Activated CD8-positive, alpha-beta memory T cell treated with anti-CD3 and anti-CD28 coated beads for 36 hours (primary cell): ENCODE data around the gene DCAF15. TPM values are rescaled to one million over a fixed set of nuclear protein-coding genes. Genes with fewer than 3 reads are reported as not detected.
"Not testable (repeated sequence)": the region's sequence is repeated elsewhere in the genome, so short reads cannot be mapped to it uniquely, and the experiment has no call there.

Source experiments
- CTCF ChIA-PET: fragments of 350-600 bp; sonication (Branson Sonifier 250); formaldehyde crosslinking; loops from one replicate; lab custom pipeline; 2021; ENCODE audit warnings: antibody characterized with exemption; lab: Charles Lee
- POLR2A ChIA-PET: fragments of 350-600 bp; sonication (Branson Sonifier 250); formaldehyde crosslinking; loops from one replicate; lab custom pipeline; 2021; ENCODE audit warnings: antibody characterized with exemption; lab: Charles Lee
- total RNA-seq, 2 experiments: library from RNA; stranded (reverse); gene quantifications; one replicate each; pipeline ENCODE4 v1.2.3, GENCODE V29; 2021

The DCAF15 gene
- total RNA-seq = 10 to 100 TPM; 59.9 to 65.3 TPM

DNA sequence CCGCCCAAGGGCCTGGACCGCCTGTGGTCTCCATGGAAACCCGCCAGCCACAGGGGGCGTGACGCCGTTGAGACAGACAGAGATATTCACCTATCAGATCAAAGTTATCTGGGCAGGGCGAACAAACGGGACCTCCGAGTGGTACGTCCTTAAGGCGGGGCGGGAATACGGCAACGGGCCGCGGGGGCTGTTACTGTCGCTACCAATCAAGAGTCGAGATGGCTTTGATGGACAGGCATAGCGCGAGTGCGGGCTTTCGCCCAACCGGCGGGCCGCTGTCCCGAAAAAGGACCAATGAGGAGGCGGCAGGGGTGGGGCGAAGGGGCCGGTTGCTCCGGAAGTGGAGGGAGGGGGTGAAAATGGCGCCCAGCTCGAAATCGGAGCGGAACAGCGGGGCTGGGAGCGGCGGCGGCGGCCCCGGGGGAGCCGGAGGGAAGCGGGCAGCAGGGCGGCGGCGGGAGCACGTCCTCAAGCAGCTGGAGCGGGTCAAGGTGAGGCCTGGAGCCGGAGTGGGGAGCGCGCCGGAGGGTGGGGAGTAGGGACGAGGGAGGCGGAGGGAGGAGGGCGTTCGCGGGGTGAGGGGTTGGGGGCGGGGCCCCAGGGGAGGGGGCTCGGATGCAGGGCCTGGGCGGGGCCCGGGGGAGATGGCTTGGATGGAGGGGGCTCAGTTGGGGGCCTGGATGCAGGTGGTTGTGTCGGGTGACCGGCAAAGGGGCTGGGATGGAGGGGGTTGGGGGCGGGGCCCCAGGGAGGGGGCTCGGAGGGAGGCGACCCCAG, at the start of gene DCAF15:
Gene DCAF15, plus strand, starts transcription at position 356 of the 777 bp plus-strand sequence. Its CDS starts 4 bp downstream, at position 360.
- ChIA-PET POLR2A (interaction anchor here (0.6 to 2.1 kb wide), 5 partner anchors 27 to 147 kb away, joined by 4 to 8 read pairs (median 8); partner anchors contain the start of gene RFX1), CTCF (interaction anchor here (0.5 to 2.0 kb wide), 9 partner anchors 13 to 144 kb away, joined by 3 to 5 read pairs (median 3); partner anchors contain the start of gene MISP3)

- CTCF ChIA-PET = interaction anchor here (0.7 to 2.3 kb wide), 12 partner anchors 16 to 169 kb away, joined by 3 to 9 read pairs (median 4); partner anchors contain the start of genes MISP3 and RFX1
- POLR2A ChIA-PET = no interaction called here
These were observed 49.2 kb upstream of the DCAF15 start for GRCh38 chr19:13902993-13903555.

DNA sequence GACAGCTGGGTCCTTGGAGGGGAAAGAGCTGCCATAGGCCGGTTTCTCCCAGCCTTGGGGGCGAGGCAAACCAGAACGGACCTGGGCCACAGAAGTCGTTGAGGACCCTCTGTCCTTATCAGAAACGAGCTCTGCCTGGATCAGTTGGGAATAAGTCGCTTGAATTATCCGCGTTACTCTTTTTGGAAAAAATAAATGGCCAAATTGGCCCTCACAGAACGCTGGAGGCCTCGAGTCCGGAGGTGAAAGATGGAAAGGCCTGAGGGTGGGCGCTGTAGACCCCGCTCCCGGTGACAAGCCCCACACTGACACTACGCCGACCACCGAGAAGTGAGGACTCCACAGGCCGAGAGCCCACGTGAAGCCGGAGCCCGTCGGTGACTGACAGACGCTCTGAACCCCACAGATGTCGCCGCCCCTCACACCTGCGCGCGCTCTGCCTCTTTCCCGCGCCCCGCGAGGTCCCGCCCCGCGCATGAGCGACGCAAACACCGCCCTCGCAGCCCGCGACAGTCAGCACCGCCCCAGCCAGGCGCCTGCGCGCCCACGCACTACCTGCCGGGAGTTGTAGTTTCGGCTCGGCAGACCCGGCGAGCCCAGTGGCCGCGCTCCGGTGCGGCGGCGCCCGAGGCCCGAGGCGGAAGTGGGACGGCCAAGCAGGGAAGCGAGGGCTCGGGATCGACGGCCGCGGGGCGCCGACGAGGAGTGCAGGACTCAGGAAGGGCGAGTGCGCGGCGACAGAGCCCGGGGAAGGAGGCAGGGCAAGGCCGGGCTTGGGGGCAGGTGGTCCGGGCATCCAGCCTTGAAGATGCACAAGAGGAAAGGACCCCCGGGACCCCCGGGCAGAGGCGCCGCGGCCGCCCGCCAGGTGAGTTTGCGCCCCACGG, 46.4 kb upstream of the DCAF15 start, which contains the start of the genes BRME1 and CC2D1A:
Gene BRME1, minus strand, starts transcription at position 484 of the 887 bp plus-strand sequence. CDS start 1,225 bp downstream, outside the sequence.
Gene CC2D1A, plus strand, starts transcription at position 568 of the 887 bp plus-strand sequence. Its CDS starts 241 bp downstream, at position 809.
- ChIA-PET CTCF (interaction anchor here (0.7 to 1.4 kb wide), 4 partner anchors 15 to 25 kb away, joined by 3 to 4 read pairs (median 3); no protein-coding TSS in a partner anchor), POLR2A (interaction anchor here (0.7 to 1.2 kb wide), 2 partner anchors 126 kb away, joined by 3 to 4 read pairs; partner anchors contain the start of gene IL27RA)

DNA sequence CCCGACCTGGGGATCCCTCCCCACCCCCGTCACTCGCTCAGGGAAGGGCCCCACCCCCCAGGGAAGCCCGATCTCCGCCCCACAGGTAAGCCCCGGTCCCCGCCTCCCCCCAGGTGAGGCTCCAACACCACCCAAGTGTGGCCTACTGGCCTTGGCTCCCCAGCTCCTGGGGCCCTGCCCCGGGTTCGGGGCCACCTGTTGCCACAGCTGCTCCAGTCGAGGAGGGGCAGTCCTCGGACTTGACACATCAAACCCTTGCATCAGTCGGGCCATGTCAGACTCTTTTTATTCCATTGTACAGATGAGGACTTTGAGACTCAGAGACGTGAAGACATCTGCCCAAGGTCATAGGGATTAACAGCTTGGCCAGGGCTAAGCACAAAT, 45.8 kb upstream of the DCAF15 start:
- CTCF ChIA-PET = interaction anchor here (0.8 to 1.4 kb wide), 4 partner anchors 15 to 167 kb away, joined by 3 read pairs; no protein-coding TSS in a partner anchor
- POLR2A ChIA-PET = interaction anchor here (1.0 to 1.2 kb wide), 2 partner anchors 41 to 125 kb away, joined by 3 to 4 read pairs; partner anchors contain the start of gene IL27RA

- CTCF ChIA-PET = interaction anchor here (0.8 to 1.4 kb wide), 3 partner anchors 14 to 167 kb away, joined by 3 read pairs; no protein-coding TSS in a partner anchor
- POLR2A ChIA-PET = interaction anchor here (0.6 to 1.2 kb wide), 3 partner anchors 41 to 480 kb away, joined by 3 to 14 read pairs (median 4); partner anchors contain the start of gene IL27RA
These were observed 45.4 kb upstream of the DCAF15 start for GRCh38 chr19:13906910-13907309.

- ChIA-PET POLR2A (no interaction called here), CTCF (interaction anchor here (0.6 kb wide), 1 partner anchor 570 kb away, joined by 4 read pairs; no protein-coding TSS in a partner anchor)
These were observed 43.6 kb upstream of the DCAF15 start for GRCh38 chr19:13908674-13909073.

GRCh38 chr19:13909430-13909829, 42.9 kb upstream of the DCAF15 start:
- ChIA-PET POLR2A (no interaction called here), CTCF (no interaction called here)

DNA sequence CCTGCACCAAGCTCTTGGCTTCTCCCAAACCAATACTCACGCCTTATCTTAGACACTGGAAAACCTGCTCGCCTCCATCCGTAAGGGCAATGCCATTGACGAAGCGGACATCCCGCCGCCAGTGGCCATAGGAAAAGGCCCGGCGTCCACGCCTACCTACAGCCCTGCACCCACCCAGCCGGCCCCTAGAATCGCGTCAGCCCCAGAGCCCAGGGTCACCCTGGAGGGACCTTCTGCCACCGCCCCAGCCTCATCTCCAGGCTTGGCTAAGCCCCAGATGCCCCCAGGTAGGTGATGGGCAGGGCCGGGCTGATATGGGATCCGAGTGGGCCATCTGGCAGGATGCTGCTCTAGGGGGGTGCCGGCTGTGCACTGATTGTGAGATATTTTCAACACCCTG, 39.0 kb upstream of the DCAF15 start:
- ChIA-PET POLR2A (no interaction called here), CTCF (no interaction called here)

GRCh38 chr19:13914777-13915176, 37.5 kb upstream of the DCAF15 start:
- ChIA-PET POLR2A (no interaction called here), CTCF (no interaction called here)

- POLR2A ChIA-PET = no interaction called here
- CTCF ChIA-PET = interaction anchor here (0.9 kb wide), 1 partner anchor 15 kb away, joined by 3 read pairs; no protein-coding TSS in a partner anchor
These were observed 34.4 kb upstream of the DCAF15 start for GRCh38 chr19:13917888-13918406.

- CTCF ChIA-PET = no interaction called here
- POLR2A ChIA-PET = no interaction called here
These were observed 33.4 kb upstream of the DCAF15 start for GRCh38 chr19:13918726-13919411.

GRCh38 chr19:13920524-13920923, 31.8 kb upstream of the DCAF15 start:
- POLR2A ChIA-PET = no interaction called here
- CTCF ChIA-PET = interaction anchor here (0.8 to 1.3 kb wide), 2 partner anchors 14 to 152 kb away, joined by 3 read pairs; partner anchors contain the start of genes BRME1, CC2D1A and MISP3

DNA sequence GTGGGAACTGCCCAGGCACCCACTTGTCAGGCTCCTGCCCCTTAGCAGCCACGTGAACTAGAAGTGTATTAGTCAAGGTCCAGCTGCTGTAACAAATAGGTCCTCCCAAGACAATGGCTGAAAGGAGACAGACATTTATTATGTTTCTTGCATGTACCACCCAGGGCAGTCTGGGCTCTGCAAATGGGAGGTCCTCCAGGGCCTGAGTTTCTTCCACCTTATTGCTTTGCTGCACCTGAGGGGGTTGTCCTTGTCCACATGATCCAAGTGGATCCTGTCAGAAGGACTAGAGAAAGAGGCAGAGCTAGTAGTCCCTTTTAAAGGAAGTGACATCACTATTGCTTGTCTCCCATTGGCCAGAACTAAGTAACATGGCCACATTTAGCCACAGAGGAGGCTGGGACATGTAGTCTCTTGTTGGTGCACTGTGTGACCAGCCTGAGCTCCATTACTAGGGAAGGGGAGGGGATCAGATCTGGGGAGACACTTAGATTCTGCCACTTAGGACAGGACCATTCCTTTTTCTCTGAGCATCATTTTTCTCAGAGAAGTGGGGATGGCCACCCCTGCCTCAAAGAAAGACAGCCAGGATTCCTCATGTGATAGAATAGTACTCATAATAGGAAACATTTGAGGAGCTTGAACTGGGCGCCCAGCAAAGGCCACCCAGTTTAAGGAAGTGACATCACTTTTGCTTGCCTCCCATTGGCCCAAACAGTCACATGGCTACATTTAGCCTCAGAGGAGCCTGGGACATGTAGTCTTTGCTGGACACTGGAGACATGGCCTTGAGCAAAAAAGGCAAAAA, 31.2 kb upstream of the DCAF15 start:
- ChIA-PET CTCF (interaction anchor here (0.8 to 1.3 kb wide), 2 partner anchors 15 to 151 kb away, joined by 3 read pairs; partner anchors contain the start of genes BRME1, CC2D1A and MISP3), POLR2A (no interaction called here)

- CTCF ChIA-PET = interaction anchor here (0.6 kb wide), 1 partner anchor 149 kb away, joined by 5 read pairs; no protein-coding TSS in a partner anchor
- POLR2A ChIA-PET = not testable (repeated sequence)
These were observed 30.2 kb upstream of the DCAF15 start for GRCh38 chr19:13922118-13922517.

DNA sequence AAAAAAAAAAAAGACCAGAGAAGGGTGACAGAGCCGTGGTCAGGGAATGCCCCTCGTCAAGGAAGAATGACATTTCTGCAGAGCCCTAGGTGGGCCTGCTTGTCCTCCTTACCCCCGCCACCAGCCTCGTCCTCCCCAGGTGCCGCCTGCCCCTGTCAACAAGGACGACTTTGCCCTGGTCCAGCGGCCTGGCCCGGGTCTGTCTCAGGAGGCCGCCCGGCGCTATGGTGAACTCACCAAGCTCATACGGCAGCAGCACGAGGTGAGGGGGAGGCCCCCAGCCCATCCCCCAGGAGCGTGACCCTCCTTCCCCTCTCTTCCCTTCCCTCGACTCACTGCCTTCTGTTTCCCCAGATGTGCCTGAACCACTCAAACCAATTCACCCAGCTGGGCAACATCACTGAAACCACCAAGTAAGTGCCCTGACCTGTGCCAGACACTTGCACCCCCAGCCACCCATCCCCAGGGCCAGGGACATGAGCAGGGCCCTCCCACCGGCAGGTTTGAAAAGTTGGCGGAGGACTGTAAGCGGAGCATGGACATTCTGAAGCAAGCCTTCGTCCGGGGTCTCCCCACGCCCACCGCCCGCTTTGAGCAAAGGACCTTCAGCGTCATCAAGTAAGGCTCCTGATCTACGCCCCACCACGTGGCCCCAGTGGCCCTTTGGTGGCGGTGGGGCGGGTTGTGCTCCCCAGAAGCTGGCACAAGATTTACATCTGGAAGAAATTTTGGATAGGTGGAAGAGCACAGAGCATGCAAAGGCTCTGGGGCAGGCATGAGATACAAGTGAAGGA, 28.9 kb upstream of the DCAF15 start:
- ChIA-PET POLR2A (no interaction called here), CTCF (no interaction called here)

GRCh38 chr19:13926010-13926409, 26.3 kb upstream of the DCAF15 start:
- ChIA-PET POLR2A (interaction anchor here (1.0 kb wide), 1 partner anchor 28 kb away, joined by 4 read pairs; no protein-coding TSS in a partner anchor), CTCF (interaction anchor here (1.3 kb wide), 1 partner anchor 27 kb away, joined by 3 read pairs; no protein-coding TSS in a partner anchor)
